Neural cell (in vitro differentiated cells): ENCODE measurements around the gene ACOXL. TPM values are rescaled to one million over a fixed set of nuclear protein-coding genes. Genes with fewer than 3 reads are reported as not detected.
"Not testable (repeated sequence)": the region's sequence is repeated elsewhere in the genome, so short reads cannot be mapped to it uniquely, and the experiment has no call there.

ENCODE experiments used
- H2AFZ ChIP-seq: fragments of 200-600, 300-800 bp; sonication (generic), shearing (Covaris generic); 2 replicates; pipeline ENCODE4 v1.6.0; 2014; ENCODE audit warnings: low read depth, mild to moderate bottlenecking, antibody characterized with exemption, low read length, moderate library complexity
- H3F3A ChIP-seq: fragments of 200-600 bp; shearing (Covaris generic); 2 replicates; pipeline ENCODE4 v1.6.1; 2016; ENCODE audit warnings: mild to moderate bottlenecking, moderate library complexity, mixed read lengths, antibody characterized with exemption, low read length; ENCODE audit not compliant: insufficient read depth, poor library complexity, severe bottlenecking
- H3K27ac ChIP-seq: fragments of 200-600, 300-800 bp; sonication (generic), shearing (Covaris generic); 2 replicates; pipeline ENCODE4 v1.5.1; 2014; ENCODE audit warnings: mild to moderate bottlenecking, low read length, moderate library complexity
- H3K27me3 ChIP-seq: fragments of 300-800, 200-600 bp; sonication (generic), shearing (Covaris generic); 2 replicates; pipeline ENCODE4 v1.6.0; 2014; ENCODE audit warnings: mild to moderate bottlenecking, low read depth, low read length, moderate library complexity; ENCODE audit not compliant: insufficient read depth
- H3K36me3 ChIP-seq: fragments of 300-800, 200-600 bp; sonication (generic), shearing (Covaris generic); 2 replicates; pipeline ENCODE4 v1.5.1; 2014; ENCODE audit warnings: mild to moderate bottlenecking, antibody characterized with exemption, low read length, moderate library complexity; ENCODE audit not compliant: insufficient read depth
- H3K4me2 ChIP-seq: fragments of 300-800, 200-600 bp; sonication (generic), shearing (Covaris generic); 2 replicates; pipeline ENCODE4 v1.6.0; 2014; ENCODE audit warnings: mild to moderate bottlenecking, low read length
- H3K4me3 ChIP-seq: fragments of 300-800, 200-600 bp; sonication (generic), shearing (Covaris generic); 2 replicates; pipeline ENCODE4 v1.5.1; 2014; ENCODE audit warnings: mild to moderate bottlenecking, low read length, moderate library complexity
- H3K79me2 ChIP-seq: fragments of 200-600 bp; shearing (Covaris generic); replicated peaks from 2 replicates; pipeline ENCODE4 v1.6.0; 2014; ENCODE audit warnings: mild to moderate bottlenecking, low read length, moderate library complexity; ENCODE audit not compliant: insufficient read depth
- H3K9ac ChIP-seq: fragments of 300-800, 200-600 bp; sonication (generic), shearing (Covaris generic); 2 replicates; pipeline ENCODE4 v1.6.1; 2016; ENCODE audit warnings: mild to moderate bottlenecking, low read length, mixed read lengths
- H3K9me2 ChIP-seq: fragments of 200-600 bp; shearing (Covaris generic); 2 replicates; pipeline ENCODE4 v1.6.1; 2016; ENCODE audit warnings: mild to moderate bottlenecking, low read length, mixed read lengths; ENCODE audit not compliant: insufficient read depth
- H3K9me3 ChIP-seq: fragments of 200-600, 300-800 bp; sonication (generic), shearing (Covaris generic); 2 replicates; pipeline ENCODE4 v1.6.1; 2016; ENCODE audit warnings: mild to moderate bottlenecking, mixed run types, low read length, moderate library complexity, mixed read lengths
- H4K20me1 ChIP-seq: fragments of 200-600 bp; shearing (Covaris generic); 2 replicates; pipeline ENCODE4 v1.6.1; 2016; ENCODE audit warnings: mild to moderate bottlenecking, mixed run types; ENCODE audit not compliant: insufficient read depth
- CTCF ChIP-seq: fragments of 450-650 bp; IDR thresholded peaks from 2 replicates; pipeline ENCODE4 v1.5.1; 2014; ENCODE audit warnings: antibody characterized with exemption, mild to moderate bottlenecking, moderate library complexity; ENCODE audit not compliant: poor library complexity, severe bottlenecking
- EP300 ChIP-seq: fragments of 450-650 bp; conservative IDR thresholded peaks from 2 replicates; pipeline ENCODE4 v1.6.1; 2014; ENCODE audit warnings: antibody characterized with exemption, mild to moderate bottlenecking, moderate library complexity; ENCODE audit not compliant: poor library complexity, severe bottlenecking
- EZH2 ChIP-seq: fragments of 200-600, 300-800 bp; shearing (Covaris generic), sonication (generic); IDR thresholded peaks from 2 replicates; pipeline ENCODE4 v1.6.1; 2014; ENCODE audit warnings: antibody characterized with exemption, low read length, borderline replicate concordance, mild to moderate bottlenecking; ENCODE audit not compliant: insufficient read depth, poor library complexity, severe bottlenecking
- MXI1 ChIP-seq: fragments of 450-650 bp; conservative IDR thresholded peaks from 2 replicates; pipeline ENCODE4 v1.6.1; 2014; ENCODE audit warnings: antibody characterized with exemption, mild to moderate bottlenecking; ENCODE audit not compliant: poor library complexity, severe bottlenecking
- POLR2AphosphoS5 ChIP-seq: IDR thresholded peaks from 2 replicates; pipeline ENCODE4 v1.6.1; 2012
- RAD21 ChIP-seq: fragments of 450-650 bp; conservative IDR thresholded peaks from 2 replicates; pipeline ENCODE4 v1.6.1; 2014; ENCODE audit warnings: antibody characterized with exemption, mild to moderate bottlenecking, moderate library complexity
- REST ChIP-seq: IDR thresholded peaks from 2 replicates; pipeline ENCODE4 v1.6.1; 2012; ENCODE audit warnings: borderline replicate concordance
- SMC3 ChIP-seq: fragments of 450-650 bp; conservative IDR thresholded peaks from 2 replicates; pipeline ENCODE4 v1.6.1; 2014; ENCODE audit warnings: antibody characterized with exemption, mild to moderate bottlenecking, moderate library complexity; ENCODE audit not compliant: poor library complexity
- TAF1 ChIP-seq: IDR thresholded peaks from 2 replicates; pipeline ENCODE4 v1.6.1; 2012; ENCODE audit warnings: low read depth
- polyA plus RNA-seq: library from polyadenylated mRNA; depleted of rRNA; stranded (reverse); fragments of >200 nt; gene quantifications from 2 replicates; pipeline ENCODE4 v1.2.3, GENCODE V29; 2014

The ACOXL gene
- polyA plus RNA-seq, 1 donor from 2014 or later, result not detected

DNA sequence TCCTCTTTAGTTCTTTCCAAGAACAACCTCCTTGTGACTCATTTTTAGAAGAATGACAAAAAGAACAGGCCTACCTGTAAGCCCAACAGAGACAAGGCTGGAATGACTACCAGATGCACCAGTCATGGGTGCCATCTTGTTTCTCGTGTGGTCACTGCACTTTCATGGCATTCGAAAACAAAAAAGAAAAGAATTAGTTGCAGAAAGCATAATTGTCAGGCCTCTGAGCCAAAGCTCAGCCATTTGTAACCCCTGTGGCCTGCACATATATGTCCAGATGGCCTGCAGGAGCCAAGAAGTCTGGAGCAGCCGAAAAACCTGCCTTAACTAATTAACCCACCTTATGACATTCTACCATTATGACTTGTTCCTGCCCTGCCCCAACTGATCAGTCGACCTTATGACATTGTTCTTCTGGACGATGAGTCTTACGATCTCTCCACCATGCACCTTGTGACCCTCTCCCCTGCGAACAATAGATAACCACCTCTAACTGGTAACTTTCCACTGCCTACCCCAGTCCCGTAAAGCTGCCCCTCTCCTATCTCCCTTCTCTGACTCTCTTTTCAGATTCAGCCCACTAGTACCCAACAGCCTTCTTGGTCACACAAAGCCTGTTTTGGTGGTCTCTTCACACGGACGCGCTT lies 40.6 kb upstream of the ACOXL start:
- Histone ChIP-seq H3K79me2 (no peaks in the 10 kb centered on the region), H3K9me2 (no peaks in the 10 kb centered on the region)

GRCh38 chr2:110695146-110695898 lies 37.1 kb upstream of the ACOXL start:
- not testable (repeated sequence) for H3F3A ChIP-seq, H4K20me1 ChIP-seq, H3K4me3 ChIP-seq, H3K4me2 ChIP-seq, H3K79me2 ChIP-seq, H3K9me3 ChIP-seq, H2AFZ ChIP-seq, H3K36me3 ChIP-seq, H3K9me2 ChIP-seq, H3K9ac ChIP-seq, H3K27ac ChIP-seq, H3K27me3 ChIP-seq

More for the DNA sequence above, 40.6 kb upstream of the ACOXL start:
- Histone ChIP-seq H3K4me3 (no peak overlapping the region), H3K36me3 (no peaks in the 10 kb centered on the region), H3K9me3 (no peaks in the 10 kb centered on the region), H3K4me2 (no peak overlapping the region), H3K9ac (no peak overlapping the region), H3K27me3 (no peaks in the 10 kb centered on the region), H4K20me1 (no peaks in the 10 kb centered on the region), H2AFZ (no peak overlapping the region), H3F3A (no peaks in the 10 kb centered on the region), H3K27ac (no peak overlapping the region)
- no peak for TF ChIP-seq RAD21
- no peak for TF ChIP-seq POLR2AphosphoS5
- no peak for TF ChIP-seq EP300
- no peak for TF ChIP-seq MXI1
- TF ChIP-seq EZH2, result no peak
- TF ChIP-seq REST, result no peak
- no peak for TF ChIP-seq SMC3
- TF ChIP-seq CTCF, result no peak
- TF ChIP-seq TAF1, result no peak

DNA sequence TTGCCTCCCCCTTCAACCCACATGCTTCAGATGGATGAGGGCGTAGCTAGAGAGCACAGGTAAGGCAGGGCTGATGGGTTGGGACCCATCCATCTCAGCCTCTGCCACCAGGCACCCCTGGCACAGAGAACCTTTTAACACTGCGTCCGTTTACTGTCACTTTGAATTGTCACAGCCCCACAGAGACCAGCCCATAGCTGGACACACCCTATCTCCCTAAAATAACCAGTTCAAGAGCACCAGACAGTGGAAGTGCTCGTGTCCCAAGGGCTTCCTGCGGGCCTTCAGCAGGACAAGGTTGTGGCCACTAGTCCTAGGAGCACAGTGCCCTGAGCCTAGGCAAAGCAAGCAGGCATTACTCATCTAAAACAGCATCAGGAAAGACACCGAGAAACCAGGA lies 34.1 kb upstream of the ACOXL start:
- not testable (repeated sequence) for H4K20me1 ChIP-seq, H3K36me3 ChIP-seq, H3K79me2 ChIP-seq, H3K27me3 ChIP-seq, H2AFZ ChIP-seq, H3K4me3 ChIP-seq, H3K9me2 ChIP-seq, H3F3A ChIP-seq, H3K4me2 ChIP-seq, H3K9ac ChIP-seq, H3K27ac ChIP-seq, H3K9me3 ChIP-seq
